Left ventricle myocardium inferior (tissue), 1 donor: ENCODE measurements around the gene RPL28. TPM values are rescaled to one million over a fixed set of nuclear protein-coding genes. Genes with fewer than 3 reads are reported as not detected.
A peak's percentile ranks its signal among the peaks of the same experiment; 100 is the strongest.

ENCODE experiments used
- DNase-seq: peaks from one replicate; pipeline ENCODE4 v3.0.0-alpha.2; 2020
- H3K27ac ChIP-seq: fragments of 200-600 bp; replicated peaks from 2 replicates; pipeline ENCODE4 v1.8.0; 2021
- H3K27me3 ChIP-seq: fragments of 200-600 bp; 2 replicates; pipeline ENCODE4 v1.8.0; 2021; ENCODE audit warnings: low read depth
- H3K36me3 ChIP-seq: fragments of 200-600 bp; 2 replicates; pipeline ENCODE4 v1.8.0; 2021
- H3K4me1 ChIP-seq: fragments of 200-600 bp; 2 replicates; pipeline ENCODE4 v1.8.0; 2021
- H3K4me3 ChIP-seq: fragments of 200-600 bp; 2 replicates; pipeline ENCODE4 v1.8.0; 2021; ENCODE audit warnings: mild to moderate bottlenecking, moderate library complexity
- H3K9me3 ChIP-seq: fragments of 200-600 bp; replicated peaks from 2 replicates; pipeline ENCODE4 v1.8.0; 2021
- intact Hi-C: fragments of 100-400 bp; cut with micrococcal nuclease; formaldehyde crosslinking; loops from one replicate; pipeline ENCODE4 v1.11.0; 2022
- total RNA-seq: library from RNA; stranded (reverse); fragmentation: NEBNext Ultra II Directional; extraction: Animal tissue kit (Norgen Biotek cat#: 25700); gene quantifications from one replicate; pipeline ENCODE4 v1.2.1, GENCODE V29; 2021
- TF ChIP-seq, protein P1 (sequence below): fragments of 200-600 bp; IDR thresholded peaks from 2 replicates; pipeline ENCODE4 v1.8.0; 2021; ENCODE audit warnings: antibody characterized with exemption, mild to moderate bottlenecking, borderline replicate concordance
- donor health status: DM: no; HTN: yes; CAD: no; lungs with severe emphysema.

RPL28 gene
- total RNA-seq, 1 donor from 2014 or later: 559 TPM

DNA sequence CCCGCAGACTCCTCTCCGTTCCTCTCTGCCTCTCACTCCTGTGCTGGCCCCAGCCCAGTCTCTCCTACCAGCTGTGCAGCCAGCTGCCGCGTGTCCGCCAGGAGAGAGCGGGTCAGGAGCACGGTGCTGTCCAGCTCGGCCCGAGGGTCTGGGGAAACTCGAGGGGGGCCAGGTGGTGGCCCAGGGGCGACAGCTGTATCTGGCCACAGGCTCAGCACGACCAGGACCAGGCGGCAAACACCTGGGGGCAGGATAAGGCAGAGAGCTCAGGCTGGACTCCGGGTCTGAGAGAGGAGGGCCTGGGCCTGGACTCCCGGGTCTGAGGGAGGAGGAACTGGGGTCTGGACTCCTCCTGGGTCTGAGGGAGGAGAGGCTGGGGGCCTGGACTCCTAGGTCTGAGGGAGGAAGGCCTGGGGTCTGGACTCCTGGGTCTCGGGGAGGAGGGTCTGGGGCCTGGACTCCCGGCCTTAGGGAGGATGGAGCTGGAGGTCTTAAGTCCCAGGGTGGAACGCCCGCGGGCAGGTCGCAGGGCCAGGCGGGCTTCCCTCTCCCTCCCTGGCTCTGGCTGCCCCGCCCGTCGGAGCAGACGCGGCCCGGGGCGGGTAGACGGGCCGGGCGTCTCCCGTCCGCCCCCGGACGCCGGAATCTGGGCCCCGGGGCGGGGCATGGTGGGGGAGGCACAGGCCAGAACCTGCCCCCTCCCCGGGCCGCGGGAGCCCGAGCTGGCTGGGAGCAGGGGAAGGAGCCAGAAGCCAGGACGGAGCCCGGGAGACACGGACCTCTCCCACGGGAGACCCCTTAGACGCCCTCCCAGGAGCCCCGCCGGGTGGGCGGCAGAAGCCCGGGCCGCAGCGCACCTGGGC is 16.8 kb upstream of the RPL28 start:
- intact Hi-C loops: no loop called here
- H3K36me3 ChIP-seq: no peaks in the 10 kb centered on the region
- no peaks in the 10 kb centered on the region for H3K9me3 ChIP-seq
- no peak for DNase-seq
- TF ChIP-seq, protein P1, sequence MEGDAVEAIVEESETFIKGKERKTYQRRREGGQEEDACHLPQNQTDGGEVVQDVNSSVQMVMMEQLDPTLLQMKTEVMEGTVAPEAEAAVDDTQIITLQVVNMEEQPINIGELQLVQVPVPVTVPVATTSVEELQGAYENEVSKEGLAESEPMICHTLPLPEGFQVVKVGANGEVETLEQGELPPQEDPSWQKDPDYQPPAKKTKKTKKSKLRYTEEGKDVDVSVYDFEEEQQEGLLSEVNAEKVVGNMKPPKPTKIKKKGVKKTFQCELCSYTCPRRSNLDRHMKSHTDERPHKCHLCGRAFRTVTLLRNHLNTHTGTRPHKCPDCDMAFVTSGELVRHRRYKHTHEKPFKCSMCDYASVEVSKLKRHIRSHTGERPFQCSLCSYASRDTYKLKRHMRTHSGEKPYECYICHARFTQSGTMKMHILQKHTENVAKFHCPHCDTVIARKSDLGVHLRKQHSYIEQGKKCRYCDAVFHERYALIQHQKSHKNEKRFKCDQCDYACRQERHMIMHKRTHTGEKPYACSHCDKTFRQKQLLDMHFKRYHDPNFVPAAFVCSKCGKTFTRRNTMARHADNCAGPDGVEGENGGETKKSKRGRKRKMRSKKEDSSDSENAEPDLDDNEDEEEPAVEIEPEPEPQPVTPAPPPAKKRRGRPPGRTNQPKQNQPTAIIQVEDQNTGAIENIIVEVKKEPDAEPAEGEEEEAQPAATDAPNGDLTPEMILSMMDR: no peak
- H3K27me3 ChIP-seq: peaks cover 94% of the 10 kb centered on the region
- H3K4me3 ChIP-seq: peak overlapping the region; percentile 45
- peaks cover 17% of the 10 kb centered on the region for H3K4me1 ChIP-seq
- no peak overlapping the region for H3K27ac ChIP-seq

DNA sequence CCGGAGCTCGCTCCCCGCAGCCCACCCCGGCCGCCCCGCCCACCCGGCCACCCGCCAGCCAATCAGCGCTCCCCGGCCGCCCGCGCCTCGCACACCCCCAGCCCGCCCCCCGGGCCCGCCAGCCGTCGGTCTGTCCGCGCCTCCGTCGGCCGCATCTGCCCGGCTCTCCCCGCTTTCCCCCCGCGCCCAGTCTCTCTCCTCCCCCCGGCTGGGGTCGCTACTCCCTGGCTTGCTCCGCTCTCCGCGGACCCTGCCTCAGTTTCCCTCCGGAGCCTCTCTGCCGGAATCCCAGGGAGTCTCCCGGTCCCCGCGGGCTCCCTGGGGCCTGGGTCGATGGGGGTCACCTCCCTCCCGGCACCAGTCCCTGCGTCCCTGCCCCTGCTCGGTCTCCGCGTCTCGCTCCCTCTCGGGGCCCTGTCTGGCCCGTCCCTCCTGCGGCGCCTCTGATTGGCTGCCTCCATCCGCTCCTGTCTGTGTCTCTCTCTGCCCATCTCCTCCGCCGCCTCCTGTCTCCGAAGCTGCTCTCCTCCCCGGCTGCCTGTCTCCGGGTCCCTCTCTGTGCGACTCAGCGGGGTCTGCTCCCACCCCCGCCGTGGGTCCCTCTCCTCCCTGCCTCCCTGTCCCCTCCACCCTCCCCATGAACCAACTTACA is 16.0 kb upstream of the RPL28 start:
- H3K4me3 ChIP-seq: peak overlapping the region; percentile 48
- H3K27ac ChIP-seq: no peak overlapping the region
- intact Hi-C loops: no loop called here
- peaks cover 24% of the 10 kb centered on the region for H3K4me1 ChIP-seq
- no peaks in the 10 kb centered on the region for H3K36me3 ChIP-seq
- DNase-seq: no peak
- peaks cover 97% of the 10 kb centered on the region for H3K27me3 ChIP-seq
- no peaks in the 10 kb centered on the region for H3K9me3 ChIP-seq
- TF ChIP-seq, protein P1: no peak

DNA sequence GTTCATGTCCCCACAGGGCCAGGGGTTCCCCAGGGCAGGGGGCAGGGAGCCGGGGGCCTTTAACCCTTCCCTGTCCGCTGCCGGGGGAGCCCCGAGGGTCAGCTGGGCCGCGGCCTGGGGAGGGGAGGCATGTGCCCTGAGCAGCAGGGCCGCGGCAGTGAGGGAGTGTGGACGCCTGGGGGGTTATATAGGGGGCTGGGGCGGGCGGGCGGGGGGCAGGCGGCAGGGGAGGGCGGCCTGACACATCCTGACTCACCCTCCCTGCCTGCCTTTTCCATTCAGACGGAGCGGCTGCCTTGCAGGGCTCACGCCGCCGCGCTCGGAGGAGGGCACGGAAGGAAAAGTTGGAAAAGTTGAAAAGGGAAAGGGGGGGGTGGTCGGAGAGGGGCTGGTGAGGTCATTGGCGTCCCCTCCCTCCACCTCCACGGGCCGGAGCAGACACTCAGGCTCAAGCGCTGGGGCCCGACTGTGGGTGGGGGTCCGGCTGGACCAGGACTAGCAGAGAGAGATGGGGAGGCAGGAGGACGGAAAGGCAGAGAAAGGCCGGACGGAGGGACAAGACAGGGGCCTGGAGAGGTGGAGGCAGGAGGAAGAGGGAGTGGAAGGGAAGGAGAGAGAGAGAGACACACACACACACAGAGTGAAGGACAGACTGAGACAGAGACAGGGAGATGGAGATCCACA is 15.3 kb upstream of the RPL28 start, which contains the start of gene IL11:
Gene IL11 (minus strand): TSS at position 159 of the 684 bp plus-strand sequence. CDS start 153 bp downstream, at position 6.
- Histone ChIP-seq H3K27me3 (peaks cover 94% of the 10 kb centered on the region), H3K27ac (no peak within 1 kb of the TSS), H3K4me1 (peaks cover 24% of the 10 kb centered on the region), H3K9me3 (no peaks in the 10 kb centered on the region), H3K36me3 (no peaks in the 10 kb centered on the region), H3K4me3 (peak within 1 kb of the TSS; percentile 48)
- no peak for DNase-seq
- TF ChIP-seq, protein P1: no peak
- intact Hi-C loops: no loop called here

DNA sequence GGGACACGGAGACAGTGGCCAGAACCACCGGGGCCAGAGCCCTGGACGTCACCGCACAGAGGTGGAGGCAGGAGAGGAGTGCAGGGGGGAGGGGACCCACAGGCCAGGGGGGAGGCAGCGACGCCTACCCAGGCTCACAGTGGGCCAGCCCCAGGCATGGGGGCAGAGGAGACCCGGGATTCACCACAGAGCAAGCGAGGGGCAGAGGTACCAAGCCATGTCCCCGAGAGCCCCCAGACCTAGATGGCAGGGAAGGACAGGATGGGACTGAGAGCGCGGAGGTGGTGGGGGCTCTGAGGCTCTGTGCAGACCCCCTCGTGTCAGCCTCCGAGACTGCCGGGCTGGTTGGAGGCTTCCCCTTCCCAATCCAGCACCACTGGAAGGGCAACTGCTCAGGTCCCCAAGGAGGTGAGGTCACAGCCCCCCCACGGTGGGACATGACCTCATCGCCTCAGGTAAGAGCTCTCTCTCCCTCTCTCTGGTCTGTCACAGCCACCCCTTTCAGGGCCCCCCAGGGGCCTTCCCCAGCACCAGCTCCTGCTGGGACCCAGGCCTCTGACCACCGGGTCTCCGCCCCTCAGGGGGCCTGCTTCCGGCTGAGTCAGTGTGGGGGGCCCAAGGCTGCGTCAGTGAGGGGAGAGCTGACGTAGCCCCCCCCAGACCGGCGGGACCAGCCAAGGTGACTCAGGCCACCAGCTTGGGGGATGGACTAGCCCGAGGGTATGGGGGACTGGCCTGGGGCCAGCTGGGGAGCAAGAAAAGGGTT is 13.2 kb upstream of the RPL28 start:
- Histone ChIP-seq H3K36me3 (no peaks in the 10 kb centered on the region), H3K27ac (no peak overlapping the region), H3K4me3 (no peak overlapping the region), H3K4me1 (peaks cover 27% of the 10 kb centered on the region), H3K27me3 (peaks cover 92% of the 10 kb centered on the region), H3K9me3 (no peaks in the 10 kb centered on the region)
- TF ChIP-seq, protein P1: no peak
- intact Hi-C loops: no loop called here
- no peak for DNase-seq
